Measurements from ENCODE around the gene HSFX4.
"Not testable (repeated sequence)": the region's sequence is repeated elsewhere in the genome, so short reads cannot be mapped to it uniquely, and the experiment has no call there.

- not testable (repeated sequence) for TF ChIP-seq CTCF (IDR thresholded peaks at IDR 0.05); POLR2A (IDR thresholded peaks at IDR 0.05; ENCODE audit: low read depth); EP300 (IDR thresholded peaks at IDR 0.05); POLR2AphosphoS5 (IDR thresholded peaks at IDR 0.05)
Observed at GRCh38 chrX:149927245-149927963, 2.0 kb upstream of the HSFX4 start.

Data from esophagus muscularis mucosa (tissue), 4 donors.